Pancreas (tissue), 10 donors: Measurements from ENCODE around the gene FPR2. TPM values are rescaled to one million over a fixed set of nuclear protein-coding genes. Genes with fewer than 3 reads are reported as not detected.

Experiments
- ATAC-seq, 4 donors: fragments of 200-7000 bp; cut with Tn5 transposase; one replicate each; pipeline versions ENCODE4 v1.8.0 to v1.9.1; 2020; ENCODE audit warnings: mild to moderate bottlenecking in 4 of 4, moderate library complexity in 4 of 4
- DNase-seq, 6 donors: peaks; one replicate each; pipeline ENCODE4 v3.0.0-alpha.2; 2020
- FAIRE-seq: peaks from 2 replicates; lab custom pipeline; 2012; peaks lifted over from hg19 to GRCh38; lab: Jason Lieb, UNC
- H3K27ac ChIP-seq, 4 donors: fragments of 200-600 bp; sonication (generic); 1 replicate in 3 of 4; 2 replicates in 1 of 4; pipeline versions ENCODE4 v1.5.0 to v1.8.0; 2020
- H3K27me3 ChIP-seq, 4 donors: fragments of 200-600 bp; one replicate each; pipeline ENCODE4 v1.8.0; 2021
- H3K36me3 ChIP-seq, 3 donors: fragments of 200-600 bp; sonication (generic) in 1 of 3; one replicate each; pipeline versions ENCODE4 v1.5.0 to v1.8.0; 2020 to 2021
- H3K4me1 ChIP-seq, 3 donors: fragments of 200-600 bp; one replicate each; pipeline ENCODE4 v1.8.0; 2021
- H3K4me3 ChIP-seq, 4 donors: fragments of 200-600 bp; sonication (generic) in 2 of 4; one replicate each; pipeline versions ENCODE4 v1.5.0 to v1.8.0; 2020 to 2021
- H3K9me3 ChIP-seq, 4 donors: fragments of 200-600 bp; one replicate each; pipeline ENCODE4 v1.8.0; 2021
- CTCF ChIP-seq, 4 donors: fragments of 200-600 bp; sonication (generic) in 3 of 4; IDR thresholded peaks; one replicate each; pipeline versions ENCODE4 v1.5.0 to v1.8.0; 2021; ENCODE audit warnings: antibody characterized with exemption in 4 of 4
- WGBS, 2 donors: extraction: QIAGEN DNeasy Blood & Tissue Kit; methylation state at CpG; one replicate each; pipeline ENCODE4 v1.1.7; 2013; 5-methylcytosine and 5-hydroxymethylcytosine counted together
- intact Hi-C, 3 donors: fragments of 100-400 bp; cut with DNase I; formaldehyde crosslinking; loops; one replicate each; pipeline versions ENCODE4 v1.11.1 to v1.14.2; 2022
- polyA plus RNA-seq, 2 donors: library from polyadenylated mRNA; stranded (reverse); fragments of 200-250 nt; gene quantifications; one replicate each; pipeline ENCODE4 v1.2.3, GENCODE V29; 2013
- total RNA-seq, 6 donors: library from RNA; stranded (reverse); fragmentation: NEBNext Ultra II Directional in 4 of 6; extraction: Animal tissue kit (Norgen Biotek cat#: 25700) in 4 of 6; gene quantifications; one replicate each; pipeline versions ENCODE4 v1.2.1 to v1.2.4, GENCODE V29; 2021 to 2023
- donor health status: healthy with polysubstance abuse.
- donor health status: DM: no; HTN: no; CAD: no; lungs with moderate emphysema.
- donor health status: DM: no; HTN: no; CAD: no.
- donor health status: control.
- donor health status: control.
- donor health status: Bipolar disorder and iron deficiency.
- donor health status: DM: yes; HTN: yes; CAD: no.
- donor health status: DM: no; HTN: no; CAD: no.
- donor health status: DM: no; HTN: no; CAD: no.
- donor health status: DM: yes; HTN: yes; CAD: no.

FPR2 gene
- total and polyA plus RNA-seq, 8 donors = 0.14 to 1.3 (median 0.67) TPM; not detected in 3

- TF ChIP-seq CTCF (IDR thresholded peaks at IDR 0.05) = no peak
- FAIRE-seq (no peak), ATAC-seq (no peak), DNase-seq (no peak)
- no peaks in the 10 kb centered on the region for H3K36me3 ChIP-seq
- peak overlapping the region in 2 of 4 donors; percentile 17 to 66 for H3K27ac ChIP-seq
- H3K4me1 ChIP-seq = no peaks in the 10 kb centered on the region
- intact Hi-C loops = no loop called here
- H3K27me3 ChIP-seq = no peaks in the 10 kb centered on the region
- H3K4me3 ChIP-seq = no peak overlapping the region
- 27 to 35% methylated on average over 3 of the region's 3 CpGs for WGBS, 2 donors
- H3K9me3 ChIP-seq = no peaks in the 10 kb centered on the region
Measured at GRCh38 chr19:51798062-51798461, 37.1 kb downstream of the FPR2 start.

DNA sequence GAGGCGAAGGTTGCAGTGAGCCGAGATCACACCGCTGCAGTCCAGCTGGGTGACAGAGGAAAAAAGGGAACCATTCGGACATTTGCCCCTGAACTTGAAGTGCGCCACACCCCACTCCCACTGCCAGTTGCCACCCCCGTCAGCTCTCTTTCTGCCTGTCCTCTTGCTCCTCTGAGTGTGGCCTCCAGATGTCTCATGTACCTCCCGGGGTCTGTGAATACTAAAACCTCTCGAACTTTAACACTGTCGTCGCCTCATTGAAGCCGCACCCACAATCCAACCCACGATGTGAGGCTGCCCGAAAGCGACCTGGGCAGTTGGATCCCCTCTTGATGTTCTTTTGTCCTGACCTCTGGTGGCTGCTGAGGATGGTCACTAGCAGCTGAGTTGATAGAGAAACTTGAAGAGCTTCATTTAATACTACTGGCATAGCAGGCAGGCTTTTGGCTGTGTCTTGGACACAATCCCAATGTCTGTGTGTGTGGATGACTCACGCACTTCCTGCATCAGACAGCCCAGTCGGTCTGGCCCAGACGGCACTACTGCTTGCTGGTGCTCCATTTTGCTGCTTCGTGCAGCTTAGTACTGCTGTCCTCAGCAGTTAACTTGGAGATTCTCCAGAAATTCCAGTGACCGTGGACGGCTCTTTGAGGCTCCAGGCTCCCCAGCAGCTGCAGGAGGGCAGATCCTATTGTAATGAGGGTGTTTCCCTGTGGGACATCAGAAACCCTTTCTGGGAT, 38.2 kb downstream of the FPR2 start:
- intact Hi-C loops = no loop called here
- no peak overlapping the region for H3K4me3 ChIP-seq
- FAIRE-seq (no peak), ATAC-seq (peak in 3 of 4 donors; percentile 84 to 93 (median 85)), DNase-seq (peak in 4 of 6 donors; percentile 28 to 68 (median 36))
- no peaks in the 10 kb centered on the region for H3K36me3 ChIP-seq
- no peaks in the 10 kb centered on the region for H3K9me3 ChIP-seq
- WGBS, 2 donors = 64 to 73% methylated on average over 20 of the region's 20 CpGs
- no peaks in the 10 kb centered on the region for H3K4me1 ChIP-seq
- peak overlapping the region in 2 of 4 donors; percentile 55 to 66 for H3K27ac ChIP-seq
- H3K27me3 ChIP-seq = no peaks in the 10 kb centered on the region
- no peak for TF ChIP-seq CTCF (IDR thresholded peaks at IDR 0.05)

DNA sequence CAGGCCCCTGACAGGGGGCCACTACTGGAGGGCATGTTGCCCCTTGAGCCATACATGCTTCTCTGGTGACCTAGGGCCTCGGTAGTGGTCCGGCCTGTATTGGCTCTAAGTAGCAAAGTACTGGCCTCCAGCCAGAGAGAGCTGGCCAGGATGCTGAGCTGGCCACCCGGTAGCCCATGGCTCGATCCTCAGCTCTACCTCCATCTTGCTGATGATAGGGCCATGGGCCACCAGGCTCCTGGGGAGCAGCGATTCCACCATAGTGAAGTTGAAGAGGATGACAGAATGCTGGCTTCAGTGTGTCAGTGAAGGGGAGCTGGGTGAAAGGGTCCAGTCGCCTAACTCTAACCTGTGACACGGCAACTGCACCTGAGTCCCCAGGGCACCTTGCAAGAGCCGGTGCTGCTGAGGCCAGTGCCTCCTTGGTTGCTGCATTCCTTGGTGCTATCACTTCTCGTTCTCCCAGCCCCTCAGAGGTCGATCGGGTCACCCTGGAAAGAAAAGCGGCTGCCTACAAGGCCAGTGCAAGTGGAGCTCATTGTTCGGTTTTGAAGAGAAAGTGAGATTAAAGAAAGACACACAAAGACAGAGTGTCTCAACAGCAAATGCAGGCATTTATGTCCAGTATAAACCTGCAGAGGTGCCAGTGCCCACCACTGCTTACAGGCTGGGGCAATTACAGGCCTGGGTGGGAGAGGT, 38.9 kb downstream of the FPR2 start:
- Histone ChIP-seq H3K27ac (peak overlapping the region in 2 of 4 donors; percentile 55 to 66), H3K9me3 (no peaks in the 10 kb centered on the region), H3K27me3 (no peaks in the 10 kb centered on the region), H3K36me3 (no peaks in the 10 kb centered on the region), H3K4me1 (no peaks in the 10 kb centered on the region), H3K4me3 (no peak overlapping the region)
- no peak for FAIRE-seq
- no peak for DNase-seq
- TF ChIP-seq CTCF (IDR thresholded peaks at IDR 0.05) = no peak
- WGBS, 2 donors = 77 to 83% methylated on average over 13 of the region's 13 CpGs
- intact Hi-C loops = no loop called here
- peak in 2 of 4 donors; percentile 11 to 22 for ATAC-seq

- Histone ChIP-seq H3K36me3 (no peaks in the 10 kb centered on the region), H3K9me3 (no peaks in the 10 kb centered on the region), H3K27me3 (no peaks in the 10 kb centered on the region), H3K27ac (peak overlapping the region in 1 of 4 donors; percentile 19), H3K4me3 (no peak overlapping the region), H3K4me1 (no peaks in the 10 kb centered on the region)
- whole genome bisulfite sequencing, 2 donors = 39 to 59% methylated on average over 7 of the region's 7 CpGs
- DNase-seq (peak in 1 of 6 donors; percentile 23), ATAC-seq (peak in 1 of 4 donors; percentile 24), FAIRE-seq (no peak)
- intact Hi-C loops = no loop called here
- no peak for TF ChIP-seq CTCF (IDR thresholded peaks at IDR 0.05)
Measured at GRCh38 chr19:51800473-51801244, 39.7 kb downstream of the FPR2 start.
